Posterior vena cava (tissue), 2 donors: ENCODE results near the gene HSDL2. TPM values are rescaled to one million over a fixed set of nuclear protein-coding genes. Genes with fewer than 3 reads are reported as not detected.
A peak's percentile ranks its signal among the peaks of the same experiment; 100 is the strongest.
"Not testable (repeated sequence)": the region's sequence is repeated elsewhere in the genome, so short reads cannot be mapped to it uniquely, and the experiment has no call there.

Experiments
- DNase-seq: peaks from one replicate; pipeline ENCODE4 v3.0.0-alpha.2; 2020; ENCODE audit warnings: low spot score
- intact Hi-C, 2 donors: fragments of 100-400 bp; cut with DNase I; formaldehyde crosslinking; loops; one replicate each; pipeline versions ENCODE4 v1.14.1 to v1.14.2; 2022 to 2023
- total RNA-seq, 2 donors: library from RNA; stranded (reverse); fragmentation: NEBNext Ultra II Directional; extraction: Animal tissue kit (Norgen Biotek cat#: 25700); gene quantifications; one replicate each; pipeline ENCODE4 v1.2.1, GENCODE V29; 2021
- donor health status: DM: yes; HTN: yes; CAD: no.
- donor health status: DM: yes; HTN: yes; CAD: no.

Gene HSDL2
- total RNA-seq, 2 donors from 2014 or later: 34.8 to 46.2 TPM

DNA sequence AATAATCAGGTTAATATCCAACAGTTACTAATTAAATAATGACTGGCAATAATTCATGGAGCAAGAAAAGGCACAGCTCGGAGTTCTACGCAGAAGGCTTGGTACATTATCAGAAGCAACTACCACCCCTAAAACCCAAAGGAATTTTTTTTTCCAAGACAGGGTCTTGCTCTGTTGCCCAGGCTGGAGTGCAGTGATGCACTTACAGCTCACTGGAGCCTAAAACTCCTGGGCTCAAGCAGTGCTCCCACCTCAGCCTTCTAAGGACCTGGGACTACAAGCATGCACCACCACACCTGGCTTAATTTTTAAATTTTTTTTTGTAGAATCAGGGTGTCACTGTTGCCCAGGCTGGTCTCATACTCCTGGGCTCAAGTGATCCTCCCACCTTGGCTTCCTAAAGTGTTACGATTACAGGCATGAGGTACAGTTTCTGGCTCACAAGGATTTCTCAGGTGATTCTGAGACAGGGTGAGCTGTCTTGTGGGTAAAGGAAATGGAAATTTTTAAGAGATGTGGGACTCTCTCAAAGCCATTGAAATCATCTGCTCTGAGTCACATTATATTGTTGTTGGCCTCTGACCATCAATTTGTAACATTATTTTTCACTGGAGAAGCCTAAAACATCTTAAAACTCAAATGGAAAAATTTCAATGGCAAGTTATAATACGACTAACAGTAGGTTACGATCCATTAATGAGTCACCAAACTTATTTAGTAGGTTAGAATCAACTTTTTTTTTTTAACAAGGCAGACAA is 19.7 kb upstream of the HSDL2 start:
- DNase-seq: no peak
- intact Hi-C loops: loop anchor here (5.0 to 10.0 kb wide), 3 partner anchors 263 to 605 kb away; no protein-coding TSS in a partner anchor

DNA sequence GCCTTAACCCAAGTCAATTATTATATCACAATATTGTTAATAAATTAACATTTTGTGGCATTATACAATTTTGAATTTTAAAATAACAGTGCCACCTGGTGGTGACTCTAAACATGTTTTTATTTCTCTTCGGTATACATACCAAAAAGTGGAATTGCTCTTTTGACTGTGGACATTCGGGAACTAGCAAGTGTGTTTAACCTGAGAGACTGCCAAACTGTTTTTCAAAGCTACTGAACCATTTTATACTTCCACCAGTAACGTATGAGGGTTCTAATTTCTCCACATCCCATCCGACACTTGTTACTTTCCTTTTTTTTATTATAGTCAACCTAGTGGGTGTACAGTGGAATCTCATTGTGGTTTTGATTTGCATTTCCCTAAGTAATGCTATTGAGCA is 18.3 kb upstream of the HSDL2 start:
- intact Hi-C loops: loop anchor here (5.0 to 10.0 kb wide), 3 partner anchors 264 to 607 kb away; no protein-coding TSS in a partner anchor
- no peak for DNase-seq

- intact Hi-C loops: loop anchor here (5.0 to 10.0 kb wide), 3 partner anchors 267 to 610 kb away; no protein-coding TSS in a partner anchor
- DNase-seq: no peak
Measured at GRCh38 chr9:112364761-112365160, 15.1 kb upstream of the HSDL2 start.

DNA sequence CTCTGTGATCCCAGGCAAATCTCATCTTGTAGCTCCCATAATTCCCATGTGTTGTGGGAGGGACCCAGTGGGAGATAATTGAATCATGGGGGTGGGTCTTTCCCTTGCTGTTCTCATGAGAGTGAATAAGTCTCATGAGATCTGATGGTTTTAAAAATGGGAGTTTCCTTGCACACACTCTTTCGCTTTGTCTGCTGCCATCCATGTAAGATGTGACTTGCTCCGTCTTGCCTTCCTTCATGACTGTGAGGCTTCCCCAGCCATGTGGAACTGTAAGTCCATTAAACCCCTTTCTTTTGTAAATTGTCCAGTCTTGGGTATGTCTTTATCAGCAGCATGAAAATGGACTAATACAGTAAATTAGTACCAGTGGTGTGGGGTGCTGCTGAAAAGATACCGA is 14.7 kb upstream of the HSDL2 start:
- DNase-seq: not testable (repeated sequence)
- intact Hi-C loops: loop anchor here in 1 of 2 donors (10.0 kb wide), 1 partner anchor 610 kb away; no protein-coding TSS in a partner anchor

GRCh38 chr9:112366591-112366990 is 13.3 kb upstream of the HSDL2 start:
- intact Hi-C loops: loop anchor here in 1 of 2 donors (10.0 kb wide), 1 partner anchor 612 kb away; no protein-coding TSS in a partner anchor
- no peak for DNase-seq

- DNase-seq: no peak
- intact Hi-C loops: loop anchor here in 1 of 2 donors (10.0 kb wide), 1 partner anchor 613 kb away; no protein-coding TSS in a partner anchor
Measured at GRCh38 chr9:112367465-112367864, 12.4 kb upstream of the HSDL2 start.

GRCh38 chr9:112369817-112370216 is 10.1 kb upstream of the HSDL2 start:
- no peak for DNase-seq
- intact Hi-C loops: loop anchor here in 1 of 2 donors (10.0 kb wide), 1 partner anchor 615 kb away; no protein-coding TSS in a partner anchor

DNA sequence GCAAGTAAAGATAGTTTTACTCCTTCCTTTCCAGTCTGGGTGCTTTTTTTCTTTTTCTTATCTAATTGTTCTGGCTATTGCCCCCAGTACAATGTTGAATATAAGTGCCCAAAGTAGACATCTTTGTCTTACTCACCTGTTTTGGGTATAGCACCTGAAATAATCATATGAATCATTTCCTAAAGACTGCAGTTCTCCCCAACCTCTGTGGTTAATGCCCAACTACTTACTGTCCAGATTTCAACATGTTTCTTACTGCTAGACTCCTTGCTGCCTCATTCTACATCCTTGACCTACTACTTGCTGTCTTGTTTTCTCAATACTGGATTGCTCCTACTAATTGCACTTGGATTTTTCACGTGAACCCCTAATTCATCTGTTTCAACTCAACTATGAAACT is 8.8 kb upstream of the HSDL2 start:
- no peak for DNase-seq
- intact Hi-C loops: no loop called here

DNA sequence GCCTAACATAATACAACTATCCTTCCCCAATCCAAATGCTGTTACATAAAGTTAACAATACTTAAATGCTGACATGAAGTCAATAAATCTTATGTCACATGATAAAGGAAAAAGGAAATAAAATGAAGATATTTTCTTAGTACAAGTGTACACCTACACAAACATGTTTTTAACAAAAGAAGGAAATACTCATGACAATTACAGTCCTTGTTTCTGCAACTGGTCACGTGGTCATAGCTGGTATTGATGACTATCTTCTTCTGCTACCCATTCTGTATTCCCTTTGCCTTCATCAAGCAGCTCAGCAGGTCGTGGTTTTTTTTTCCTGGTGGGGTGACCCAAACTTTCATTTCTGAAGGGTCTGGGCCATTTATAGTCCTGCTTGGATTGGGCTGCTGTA is 6.2 kb upstream of the HSDL2 start:
- DNase-seq: not testable (repeated sequence)

DNA sequence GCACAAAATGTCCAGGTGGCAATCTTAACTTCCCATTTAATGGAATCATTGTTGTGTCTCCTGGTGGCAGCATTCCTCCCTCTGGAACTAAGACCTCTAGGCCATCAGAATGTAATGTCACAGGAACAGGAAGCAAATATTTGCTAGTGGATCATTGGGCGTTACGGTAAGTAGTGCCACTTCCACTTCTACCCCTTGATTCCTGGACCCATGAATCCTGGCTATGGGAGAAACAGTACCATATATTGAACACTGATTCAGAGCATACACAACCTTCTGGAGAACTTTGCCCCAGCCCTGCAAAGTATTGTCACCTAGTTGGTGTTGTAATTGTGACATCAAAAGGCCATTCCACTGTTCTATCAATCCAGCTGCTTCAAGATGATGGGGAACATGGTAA is 5.7 kb upstream of the HSDL2 start:
- DNase-seq, intact Hi-C loops: not testable (repeated sequence)

More for the DNA sequence above, 6.2 kb upstream of the HSDL2 start:
- intact Hi-C loops: not testable (repeated sequence)

GRCh38 chr9:112375361-112375760 is 4.5 kb upstream of the HSDL2 start:
- DNase-seq: no peak
- intact Hi-C loops: no loop called here

GRCh38 chr9:112377087-112377486 is 2.8 kb upstream of the HSDL2 start:
- no peak for DNase-seq
- intact Hi-C loops: no loop called here

- DNase-seq: no peak
- intact Hi-C loops: no loop called here
Measured at GRCh38 chr9:112377684-112378327, 2.1 kb upstream of the HSDL2 start.

GRCh38 chr9:112378328-112379176 is 1.4 kb upstream of the HSDL2 start:
- DNase-seq: no peak
- intact Hi-C loops: no loop called here

- peak; percentile 100 for DNase-seq
- intact Hi-C loops: no loop called here
Measured at GRCh38 chr9:112379177-112380101, 469 bp upstream of the HSDL2 start.

GRCh38 chr9:112380825-112381221 is 915 bp downstream of the HSDL2 start:
- intact Hi-C loops: no loop called here

DNA sequence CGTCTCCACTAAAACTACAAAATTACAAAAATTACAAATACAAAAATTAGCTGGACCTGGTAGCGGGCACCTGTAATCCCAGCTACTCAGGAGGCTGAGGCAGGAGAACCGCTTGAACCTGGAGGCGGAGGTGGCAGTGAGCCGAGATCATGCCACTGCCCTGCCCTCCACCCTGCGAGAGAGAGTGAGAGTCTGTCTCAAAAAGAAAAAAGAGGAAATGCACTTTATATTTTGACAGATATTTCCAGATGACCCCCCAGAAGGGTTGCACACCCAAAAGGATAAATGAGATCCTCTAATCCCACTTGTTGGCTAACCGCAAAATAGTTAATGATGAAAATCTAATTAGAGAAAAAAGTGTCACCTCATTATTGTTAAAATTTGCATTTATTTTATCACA is 2.2 kb downstream of the HSDL2 start:
- intact Hi-C loops: no loop called here
- no peak for DNase-seq

More at GRCh38 chr9:112380825-112381221, 915 bp downstream of the HSDL2 start:
- no peak for DNase-seq
